Measurements from ENCODE around the gene CISD2.
A peak's percentile ranks its signal among the peaks of the same experiment; 100 is the strongest.

Gene CISD2

GRCh38 chr4:102825261-102826091 is 43.3 kb upstream of the CISD2 start:
- DNase-seq (ENCODE audit: low read depth): peak; percentile 43
- peak overlapping the region; percentile 98 for H3K4me3 ChIP-seq (ENCODE audit: low read depth, low read length)
- TF ChIP-seq, protein P1, sequence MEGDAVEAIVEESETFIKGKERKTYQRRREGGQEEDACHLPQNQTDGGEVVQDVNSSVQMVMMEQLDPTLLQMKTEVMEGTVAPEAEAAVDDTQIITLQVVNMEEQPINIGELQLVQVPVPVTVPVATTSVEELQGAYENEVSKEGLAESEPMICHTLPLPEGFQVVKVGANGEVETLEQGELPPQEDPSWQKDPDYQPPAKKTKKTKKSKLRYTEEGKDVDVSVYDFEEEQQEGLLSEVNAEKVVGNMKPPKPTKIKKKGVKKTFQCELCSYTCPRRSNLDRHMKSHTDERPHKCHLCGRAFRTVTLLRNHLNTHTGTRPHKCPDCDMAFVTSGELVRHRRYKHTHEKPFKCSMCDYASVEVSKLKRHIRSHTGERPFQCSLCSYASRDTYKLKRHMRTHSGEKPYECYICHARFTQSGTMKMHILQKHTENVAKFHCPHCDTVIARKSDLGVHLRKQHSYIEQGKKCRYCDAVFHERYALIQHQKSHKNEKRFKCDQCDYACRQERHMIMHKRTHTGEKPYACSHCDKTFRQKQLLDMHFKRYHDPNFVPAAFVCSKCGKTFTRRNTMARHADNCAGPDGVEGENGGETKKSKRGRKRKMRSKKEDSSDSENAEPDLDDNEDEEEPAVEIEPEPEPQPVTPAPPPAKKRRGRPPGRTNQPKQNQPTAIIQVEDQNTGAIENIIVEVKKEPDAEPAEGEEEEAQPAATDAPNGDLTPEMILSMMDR (IDR thresholded peaks at IDR 0.05; ENCODE audit: low read depth, low read length, missing control alignments): no peak
- in situ Hi-C loops (cut with HindIII; ENCODE audit: low sequenced_read_pairs): no loop called here

- TF ChIP-seq, protein P1 (IDR thresholded peaks at IDR 0.05; ENCODE audit: low read depth, low read length, missing control alignments): no peak
- H3K4me3 ChIP-seq (ENCODE audit: low read depth, low read length): peak overlapping the region; percentile 98
- in situ Hi-C loops (cut with HindIII; ENCODE audit: low sequenced_read_pairs): no loop called here
- DNase-seq (ENCODE audit: low read depth): no peak
These were observed 42.5 kb upstream of the CISD2 start for GRCh38 chr4:102826105-102826889.

GRCh38 chr4:102826890-102827673 is 41.7 kb upstream of the CISD2 start, which contains the start of gene UBE2D3:
TSS of gene UBE2D3 (minus strand) at chr4:102827551. CDS start at chr4:102826508, 1,043 bp downstream.
- peak; percentile 91 for DNase-seq (ENCODE audit: low read depth)
- in situ Hi-C loops (cut with HindIII; ENCODE audit: low sequenced_read_pairs): no loop called here
- peak within 1 kb of the TSS; percentile 98 for H3K4me3 ChIP-seq (ENCODE audit: low read depth, low read length)
- TF ChIP-seq, protein P1 (IDR thresholded peaks at IDR 0.05; ENCODE audit: low read depth, low read length, missing control alignments): no peak

- peak overlapping the region; percentile 98 for H3K4me3 ChIP-seq (ENCODE audit: low read depth, low read length)
- in situ Hi-C loops (cut with HindIII; ENCODE audit: low sequenced_read_pairs): no loop called here
- TF ChIP-seq, protein P1 (IDR thresholded peaks at IDR 0.05; ENCODE audit: low read depth, low read length, missing control alignments): no peak
- peak; percentile 100 for DNase-seq (ENCODE audit: low read depth)
These were observed 40.9 kb upstream of the CISD2 start for GRCh38 chr4:102827674-102828496.

DNA sequence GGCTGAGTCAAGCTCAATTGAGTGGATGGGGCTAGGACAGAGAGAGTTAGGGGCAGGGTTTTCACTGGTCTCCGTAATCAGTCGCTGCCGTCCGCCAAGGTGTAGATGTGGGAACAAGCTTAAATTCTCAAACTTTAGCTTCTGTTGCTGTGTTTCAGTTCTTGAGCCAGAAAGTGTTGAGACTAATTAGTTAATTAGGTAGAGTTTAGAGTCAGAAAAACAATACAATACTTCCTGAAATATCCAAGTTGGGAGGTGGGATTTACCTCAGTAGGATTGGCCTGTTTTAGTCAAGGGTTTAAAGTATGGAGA is 40.3 kb upstream of the CISD2 start:
- in situ Hi-C loops (cut with HindIII; ENCODE audit: low sequenced_read_pairs): no loop called here
- H3K4me3 ChIP-seq (ENCODE audit: low read depth, low read length): peak overlapping the region; percentile 98
- TF ChIP-seq, protein P1 (IDR thresholded peaks at IDR 0.05; ENCODE audit: low read depth, low read length, missing control alignments): no peak
- no peak for DNase-seq (ENCODE audit: low read depth)
